Breast epithelium (tissue), 3 donors: ENCODE data around the gene MACO1.

Source experiments
- POLR2AphosphoS5 ChIP-seq, 3 donors: sonication (generic); formaldehyde crosslinking; IDR thresholded peaks; one replicate each; pipeline ENCODE4 v1.6.1; 2017; ENCODE audit warnings: antibody characterized with exemption in 3 of 3
- TF ChIP-seq, protein P1 (sequence below), 3 donors: fragments of 450-650 bp; IDR thresholded peaks; one replicate each; pipeline ENCODE4 v1.5.1; 2016 to 2017; ENCODE audit warnings: antibody characterized with exemption in 3 of 3, mild to moderate bottlenecking in 3 of 3, moderate library complexity in 3 of 3

DNA sequence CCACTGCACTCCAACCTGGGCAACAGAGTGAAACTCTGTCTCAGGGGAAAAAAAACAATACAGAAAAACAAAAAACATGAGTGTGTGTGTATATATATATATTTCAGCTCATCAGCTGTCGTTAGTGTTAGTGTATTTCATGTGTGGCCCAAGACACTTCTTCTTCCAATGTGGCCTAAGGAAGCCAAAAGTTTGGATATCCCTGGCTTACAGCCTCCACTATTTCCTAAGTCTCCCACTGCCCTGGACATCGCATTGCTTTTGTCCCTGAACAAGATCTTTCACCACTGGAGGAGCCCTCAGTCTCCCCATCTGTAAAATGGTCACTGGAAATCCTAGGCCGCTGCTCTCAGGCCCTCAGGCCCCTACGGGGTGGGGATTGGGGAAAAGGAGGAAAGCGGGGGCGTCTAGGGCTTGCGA, 112.3 kb downstream of the MACO1 start:
- TF ChIP-seq, protein P1, sequence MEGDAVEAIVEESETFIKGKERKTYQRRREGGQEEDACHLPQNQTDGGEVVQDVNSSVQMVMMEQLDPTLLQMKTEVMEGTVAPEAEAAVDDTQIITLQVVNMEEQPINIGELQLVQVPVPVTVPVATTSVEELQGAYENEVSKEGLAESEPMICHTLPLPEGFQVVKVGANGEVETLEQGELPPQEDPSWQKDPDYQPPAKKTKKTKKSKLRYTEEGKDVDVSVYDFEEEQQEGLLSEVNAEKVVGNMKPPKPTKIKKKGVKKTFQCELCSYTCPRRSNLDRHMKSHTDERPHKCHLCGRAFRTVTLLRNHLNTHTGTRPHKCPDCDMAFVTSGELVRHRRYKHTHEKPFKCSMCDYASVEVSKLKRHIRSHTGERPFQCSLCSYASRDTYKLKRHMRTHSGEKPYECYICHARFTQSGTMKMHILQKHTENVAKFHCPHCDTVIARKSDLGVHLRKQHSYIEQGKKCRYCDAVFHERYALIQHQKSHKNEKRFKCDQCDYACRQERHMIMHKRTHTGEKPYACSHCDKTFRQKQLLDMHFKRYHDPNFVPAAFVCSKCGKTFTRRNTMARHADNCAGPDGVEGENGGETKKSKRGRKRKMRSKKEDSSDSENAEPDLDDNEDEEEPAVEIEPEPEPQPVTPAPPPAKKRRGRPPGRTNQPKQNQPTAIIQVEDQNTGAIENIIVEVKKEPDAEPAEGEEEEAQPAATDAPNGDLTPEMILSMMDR (IDR thresholded peaks at IDR 0.05), result no peak
- TF ChIP-seq POLR2AphosphoS5 (IDR thresholded peaks at IDR 0.05), result no peak
